Fibroblast of lung (primary cell): Measurements from ENCODE around the gene ATF6B. TPM values are rescaled to one million over a fixed set of nuclear protein-coding genes. Genes with fewer than 3 reads are reported as not detected.

Source experiments
- DNase-seq, 2 donors: peaks; one replicate each; pipeline versions ENCODE4 v3.0.0 to v3.0.0-alpha.2; 2010; ENCODE audit warnings: low read depth in 2 of 2
- H2AFZ ChIP-seq: 2 replicates; pipeline ENCODE4 v1.5.1; 2012; ENCODE audit warnings: low read length, control low read depth, inconsistent platforms
- H3K27ac ChIP-seq: 2 replicates; pipeline ENCODE4 v1.5.1; 2011; ENCODE audit warnings: low read length, control low read depth; ENCODE audit not compliant: insufficient read depth
- H3K27me3 ChIP-seq: 2 replicates; pipeline ENCODE4 v1.5.1; 2011; ENCODE audit warnings: mild to moderate bottlenecking, low read length; ENCODE audit not compliant: control insufficient read depth, insufficient read depth
- H3K36me3 ChIP-seq: 2 replicates; pipeline ENCODE4 v1.5.1; 2011; ENCODE audit warnings: low read length; ENCODE audit not compliant: control insufficient read depth, insufficient read depth
- H3K4me1 ChIP-seq: 2 replicates; pipeline ENCODE4 v1.5.1; 2011; ENCODE audit warnings: low read length; ENCODE audit not compliant: control insufficient read depth, insufficient read depth; ENCODE audit errors: extremely low read depth
- H3K4me2 ChIP-seq: 2 replicates; pipeline ENCODE4 v1.5.1; 2011; ENCODE audit warnings: low read length, control low read depth; ENCODE audit not compliant: insufficient read depth; ENCODE audit errors: extremely low read depth
- H3K4me3 ChIP-seq, 4 experiments: fragments of 200-600 bp in 1 of 4; sonication (generic) in 1 of 4; replicated peaks in 1 of 4; 2 replicates each; pipeline ENCODE4 v1.5.1; 2011 to 2016; ENCODE audit warnings: low read length in 4 of 4, low read depth in 3 of 4, mild to moderate bottlenecking in 3 of 4, control low read depth in 2 of 4, inconsistent platforms in 1 of 4, mixed read lengths in 1 of 4; ENCODE audit not compliant: insufficient read depth in 1 of 4; ENCODE audit errors: control extremely low read depth in 1 of 4
- H3K79me2 ChIP-seq: 2 replicates; pipeline ENCODE4 v1.5.1; 2012; ENCODE audit warnings: mild to moderate bottlenecking, low read length, inconsistent platforms; ENCODE audit not compliant: control insufficient read depth, insufficient read depth
- H3K9ac ChIP-seq: 2 replicates; pipeline ENCODE4 v1.5.1; 2011; ENCODE audit warnings: mild to moderate bottlenecking, low read length, control low read depth; ENCODE audit not compliant: insufficient read depth
- H3K9me3 ChIP-seq: 2 replicates; pipeline ENCODE4 v1.5.1; 2012; ENCODE audit warnings: low read depth, low read length; ENCODE audit not compliant: control insufficient read depth, insufficient read depth
- H4K20me1 ChIP-seq: 2 replicates; pipeline ENCODE4 v1.5.1; 2011; ENCODE audit warnings: low read length; ENCODE audit not compliant: control insufficient read depth, insufficient read depth; ENCODE audit errors: extremely low read depth
- EZH2 ChIP-seq: IDR thresholded peaks from 2 replicates; pipeline ENCODE4 v1.5.1; 2012; ENCODE audit warnings: low read length, control low read depth, mild to moderate bottlenecking; ENCODE audit errors: missing control alignments
- polyA plus RNA-seq, 2 donors: library from polyadenylated mRNA; depleted of rRNA in 1 of 2; stranded (reverse) in 1 of 2; unstranded in 1 of 2; fragments of >200 nt; gene quantifications; 2 replicates each; pipeline ENCODE4 v1.2.1, GENCODE V29; 2011 to 2012; ENCODE audit warnings: missing spikeins in 1 of 2
- total RNA-seq: library from RNA; depleted of rRNA; stranded (reverse); fragments of >200 nt; gene quantifications from 2 replicates; pipeline ENCODE4 v1.2.1, GENCODE V29; 2014
- TF ChIP-seq, protein P1 (sequence below), 2 donors: IDR thresholded peaks in 1 of 2; conservative IDR thresholded peaks in 1 of 2; 1 replicate in 1 of 2; 2 replicates in 1 of 2; pipeline ENCODE4 v1.5.1; 2011 to 2012; ENCODE audit warnings: low read length in 2 of 2, control low read depth in 1 of 2, inconsistent platforms in 1 of 2, low read depth in 1 of 2, mild to moderate bottlenecking in 1 of 2

The ATF6B gene
- total and polyA plus RNA-seq, 2 donors (not counting 1 experiment from before 2014, with no cell fraction given), result 15.7 to 36.2 TPM

GRCh38 chr6:32173051-32173727 is 45.1 kb upstream of the ATF6B start:
- Histone ChIP-seq H2AFZ (no peak overlapping the region), H3K9ac (no peak overlapping the region), H3K36me3 (peaks cover 20% of the 10 kb centered on the region), H3K9me3 (no peaks in the 10 kb centered on the region), H3K4me1 (peaks cover 16% of the 10 kb centered on the region), H3K27me3 (no peaks in the 10 kb centered on the region), H3K4me3 (no peak overlapping the region), H3K79me2 (peaks cover 31% of the 10 kb centered on the region), H3K27ac (no peak overlapping the region), H3K4me2 (no peak overlapping the region), H4K20me1 (no peaks in the 10 kb centered on the region)
- TF ChIP-seq, protein P1, sequence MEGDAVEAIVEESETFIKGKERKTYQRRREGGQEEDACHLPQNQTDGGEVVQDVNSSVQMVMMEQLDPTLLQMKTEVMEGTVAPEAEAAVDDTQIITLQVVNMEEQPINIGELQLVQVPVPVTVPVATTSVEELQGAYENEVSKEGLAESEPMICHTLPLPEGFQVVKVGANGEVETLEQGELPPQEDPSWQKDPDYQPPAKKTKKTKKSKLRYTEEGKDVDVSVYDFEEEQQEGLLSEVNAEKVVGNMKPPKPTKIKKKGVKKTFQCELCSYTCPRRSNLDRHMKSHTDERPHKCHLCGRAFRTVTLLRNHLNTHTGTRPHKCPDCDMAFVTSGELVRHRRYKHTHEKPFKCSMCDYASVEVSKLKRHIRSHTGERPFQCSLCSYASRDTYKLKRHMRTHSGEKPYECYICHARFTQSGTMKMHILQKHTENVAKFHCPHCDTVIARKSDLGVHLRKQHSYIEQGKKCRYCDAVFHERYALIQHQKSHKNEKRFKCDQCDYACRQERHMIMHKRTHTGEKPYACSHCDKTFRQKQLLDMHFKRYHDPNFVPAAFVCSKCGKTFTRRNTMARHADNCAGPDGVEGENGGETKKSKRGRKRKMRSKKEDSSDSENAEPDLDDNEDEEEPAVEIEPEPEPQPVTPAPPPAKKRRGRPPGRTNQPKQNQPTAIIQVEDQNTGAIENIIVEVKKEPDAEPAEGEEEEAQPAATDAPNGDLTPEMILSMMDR (conservative IDR thresholded peaks at IDR 0.05 in 1 of 2, IDR thresholded peaks at IDR 0.05 in 1 of 2; ENCODE audit: low read depth in 1 of 2, low read length in 2 of 2), result no peak
- no peak for TF ChIP-seq EZH2
- no peak for DNase-seq

GRCh38 chr6:32171234-32171633 is 43.2 kb upstream of the ATF6B start:
- H3K4me2 ChIP-seq, result no peak overlapping the region
- no peak overlapping the region for H3K4me3 ChIP-seq
- no peak overlapping the region for H3K9ac ChIP-seq
- H4K20me1 ChIP-seq, result no peaks in the 10 kb centered on the region
- no peak overlapping the region for H3K27ac ChIP-seq
- DNase-seq, result no peak
- no peak for TF ChIP-seq EZH2
- TF ChIP-seq, protein P1 (conservative IDR thresholded peaks at IDR 0.05 in 1 of 2, IDR thresholded peaks at IDR 0.05 in 1 of 2; ENCODE audit: low read depth in 1 of 2, low read length in 2 of 2), result no peak
- no peaks in the 10 kb centered on the region for H3K9me3 ChIP-seq
- peaks cover 31% of the 10 kb centered on the region for H3K36me3 ChIP-seq
- peaks cover 31% of the 10 kb centered on the region for H3K79me2 ChIP-seq
- no peak overlapping the region for H2AFZ ChIP-seq
- peaks cover 8% of the 10 kb centered on the region for H3K4me1 ChIP-seq
- H3K27me3 ChIP-seq, result no peaks in the 10 kb centered on the region

GRCh38 chr6:32170294-32170693 is 42.2 kb upstream of the ATF6B start:
- Histone ChIP-seq H3K27ac (no peak overlapping the region), H3K27me3 (no peaks in the 10 kb centered on the region), H3K36me3 (peaks cover 33% of the 10 kb centered on the region), H3K4me2 (no peak overlapping the region), H2AFZ (no peak overlapping the region), H3K79me2 (peaks cover 25% of the 10 kb centered on the region), H4K20me1 (no peaks in the 10 kb centered on the region), H3K9me3 (no peaks in the 10 kb centered on the region), H3K4me3 (no peak overlapping the region), H3K4me1 (peaks cover 7% of the 10 kb centered on the region), H3K9ac (no peak overlapping the region)
- TF ChIP-seq, protein P1 (conservative IDR thresholded peaks at IDR 0.05 in 1 of 2, IDR thresholded peaks at IDR 0.05 in 1 of 2; ENCODE audit: low read depth in 1 of 2, low read length in 2 of 2), result no peak
- no peak for TF ChIP-seq EZH2
- DNase-seq, result no peak
